CD14-positive monocyte (primary cell): ENCODE data around the gene LRP10. TPM values are rescaled to one million over a fixed set of nuclear protein-coding genes. Genes with fewer than 3 reads are reported as not detected.

Experiments used
- DNase-seq, 3 donors: peaks; one replicate each; pipeline ENCODE4 v3.0.0-alpha.2; 2011 to 2022
- H2AFZ ChIP-seq: 2 replicates; pipeline ENCODE4 v1.6.0; 2012; ENCODE audit warnings: mild to moderate bottlenecking, low read depth, low read length, inconsistent platforms; ENCODE audit not compliant: insufficient read depth, poor library complexity, severe bottlenecking
- H3K27ac ChIP-seq, 2 donors: 1 replicate in 1 of 2; 2 replicates in 1 of 2; pipeline ENCODE4 v1.5.1; 2012 to 2013; ENCODE audit warnings: low read length in 2 of 2, control low read depth in 1 of 2, inconsistent platforms in 1 of 2, low read depth in 1 of 2, mild to moderate bottlenecking in 1 of 2
- H3K27me3 ChIP-seq, 2 donors: one replicate each; pipeline versions ENCODE4 v1.6.0 to v1.6.1; 2011 to 2013; ENCODE audit warnings: low read length in 2 of 2; ENCODE audit not compliant: control insufficient read depth in 2 of 2, insufficient read depth in 2 of 2
- H3K36me3 ChIP-seq, 2 donors: replicated peaks in 1 of 2; 1 replicate in 1 of 2; 2 replicates in 1 of 2; pipeline versions ENCODE4 v1.5.1 to v1.6.1; 2012 to 2013; ENCODE audit warnings: low read length in 2 of 2, control low read depth in 1 of 2, inconsistent platforms in 1 of 2, mild to moderate bottlenecking in 1 of 2; ENCODE audit not compliant: insufficient read depth in 2 of 2, control insufficient read depth in 1 of 2
- H3K4me1 ChIP-seq, 2 donors: 1 replicate in 1 of 2; 2 replicates in 1 of 2; pipeline versions ENCODE4 v1.5.1 to v1.6.1; 2012 to 2013; ENCODE audit warnings: low read length in 2 of 2, control low read depth in 1 of 2, inconsistent platforms in 1 of 2, mild to moderate bottlenecking in 1 of 2, moderate library complexity in 1 of 2; ENCODE audit not compliant: insufficient read depth in 2 of 2, control insufficient read depth in 1 of 2
- H3K4me2 ChIP-seq: replicated peaks from 2 replicates; pipeline ENCODE3; 2012; ENCODE audit warnings: low read length, moderate library complexity, mild to moderate bottlenecking; ENCODE audit not compliant: poor library complexity, severe bottlenecking; ENCODE audit errors: extremely low read depth
- H3K4me3 ChIP-seq, 3 experiments: fragments of 200-600 bp in 1 of 3; sonication (generic) in 1 of 3; replicated peaks in 1 of 3; 1 replicate in 2 of 3; 2 replicates in 1 of 3; pipeline ENCODE4 v1.5.1; 2011 to 2013; ENCODE audit warnings: low read length in 3 of 3, mild to moderate bottlenecking in 3 of 3, control low read depth in 2 of 3, low read depth in 2 of 3, inconsistent platforms in 1 of 3, moderate library complexity in 1 of 3
- H3K79me2 ChIP-seq: 2 replicates; pipeline ENCODE4 v1.6.0; 2012; ENCODE audit warnings: mild to moderate bottlenecking, control low read depth, inconsistent platforms, low read length, moderate library complexity; ENCODE audit not compliant: insufficient read depth
- H3K9ac ChIP-seq: 2 replicates; pipeline ENCODE4 v1.6.0; 2017; ENCODE audit warnings: low read length, mild to moderate bottlenecking; ENCODE audit not compliant: insufficient read depth, poor library complexity, severe bottlenecking
- H3K9me3 ChIP-seq, 2 donors: replicated peaks in 1 of 2; 1 replicate in 1 of 2; 2 replicates in 1 of 2; pipeline versions ENCODE4 v1.5.1 to v1.6.1; 2012 to 2013; ENCODE audit warnings: low read length in 2 of 2, control low read depth in 1 of 2; ENCODE audit not compliant: control insufficient read depth in 1 of 2, insufficient read depth in 1 of 2
- H4K20me1 ChIP-seq: 2 replicates; pipeline ENCODE4 v1.6.0; 2012; ENCODE audit warnings: mild to moderate bottlenecking, low read length, control low read depth, moderate library complexity; ENCODE audit not compliant: insufficient read depth
- H3K27ac Mint-ChIP-seq, 7 donors: one replicate each; pipeline ENCODE4 v1.8.0; 2020; ENCODE audit warnings: mild to moderate bottlenecking in 7 of 7, mixed read lengths in 7 of 7, moderate library complexity in 6 of 7, inconsistent platforms in 2 of 7
- H3K27me3 Mint-ChIP-seq, 3 donors: one replicate each; pipeline ENCODE4 v1.8.0; 2021 to 2022; ENCODE audit warnings: low read depth in 3 of 3, mild to moderate bottlenecking in 3 of 3, mixed read lengths in 3 of 3, moderate library complexity in 3 of 3, inconsistent platforms in 1 of 3
- H3K36me3 Mint-ChIP-seq, 2 donors: one replicate each; pipeline ENCODE4 v1.8.0; 2020; ENCODE audit warnings: mixed read lengths in 2 of 2, inconsistent platforms in 1 of 2, mild to moderate bottlenecking in 1 of 2
- H3K4me1 Mint-ChIP-seq: one replicate; pipeline ENCODE4 v1.8.0; 2020; ENCODE audit warnings: mild to moderate bottlenecking, mixed read lengths
- H3K4me3 Mint-ChIP-seq, 2 donors: one replicate each; pipeline ENCODE4 v1.8.0; 2020; ENCODE audit warnings: mild to moderate bottlenecking in 2 of 2, mixed read lengths in 2 of 2, moderate library complexity in 1 of 2
- H3K9me3 Mint-ChIP-seq, 7 donors: one replicate each; pipeline ENCODE4 v1.8.0; 2020 to 2022; ENCODE audit warnings: mixed read lengths in 7 of 7, mild to moderate bottlenecking in 6 of 7, moderate library complexity in 6 of 7, inconsistent platforms in 2 of 7
- WGBS: methylation state at CpG from one replicate; pipeline ENCODE4 v1.1.5; 2013; ENCODE audit warnings: missing lambda C conversion rate; ENCODE audit not compliant: insufficient coverage; 5-methylcytosine and 5-hydroxymethylcytosine counted together
- intact Hi-C, 2 donors: fragments of 100-400 bp; cut with micrococcal nuclease; formaldehyde crosslinking; loops; one replicate each; pipeline versions ENCODE4 v1.15.0 to v1.15.1; 2023
- polyA plus RNA-seq, 3 donors: library from polyadenylated mRNA; depleted of rRNA in 1 of 3; unstranded in 2 of 3; stranded (reverse) in 1 of 3; fragments of 300-500 nt in 2 of 3; fragments of >200 nt in 1 of 3; fragmentation: Illumina TruSeq in 2 of 3; gene quantifications; 1 replicate in 2 of 3; 2 replicates in 1 of 3; pipeline ENCODE4 v1.2.3, GENCODE V29; 2012 to 2021
- TF ChIP-seq, protein P1 (sequence below): fragments of 200-600 bp; IDR thresholded peaks from one replicate; pipeline ENCODE4 v1.8.0; 2022; ENCODE audit warnings: antibody characterized with exemption, mild to moderate bottlenecking

Gene LRP10
- polyA plus RNA-seq, 3 donors: 39.0 to 65.1 (median 51.5) TPM

DNA sequence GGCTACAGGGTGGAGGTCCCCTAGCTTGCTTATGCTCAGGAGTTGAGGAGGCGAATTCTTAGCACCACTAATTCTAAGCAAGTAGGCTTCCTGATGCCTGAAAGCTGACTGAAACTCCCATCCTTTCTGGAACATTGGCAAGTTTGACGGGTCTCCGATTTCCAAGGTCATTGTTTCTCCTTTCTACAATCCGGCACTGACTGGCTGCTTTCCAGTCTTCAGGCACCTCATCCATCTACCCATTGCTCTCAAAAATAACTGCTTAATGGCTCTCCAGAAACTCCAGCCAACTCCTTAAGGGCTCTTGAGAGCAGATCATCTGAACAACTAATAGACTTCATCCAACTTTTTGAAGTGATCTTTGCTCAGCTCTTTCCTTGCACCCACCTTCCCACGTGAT, 24.8 kb downstream of the LRP10 start:
- TF ChIP-seq, protein P1, sequence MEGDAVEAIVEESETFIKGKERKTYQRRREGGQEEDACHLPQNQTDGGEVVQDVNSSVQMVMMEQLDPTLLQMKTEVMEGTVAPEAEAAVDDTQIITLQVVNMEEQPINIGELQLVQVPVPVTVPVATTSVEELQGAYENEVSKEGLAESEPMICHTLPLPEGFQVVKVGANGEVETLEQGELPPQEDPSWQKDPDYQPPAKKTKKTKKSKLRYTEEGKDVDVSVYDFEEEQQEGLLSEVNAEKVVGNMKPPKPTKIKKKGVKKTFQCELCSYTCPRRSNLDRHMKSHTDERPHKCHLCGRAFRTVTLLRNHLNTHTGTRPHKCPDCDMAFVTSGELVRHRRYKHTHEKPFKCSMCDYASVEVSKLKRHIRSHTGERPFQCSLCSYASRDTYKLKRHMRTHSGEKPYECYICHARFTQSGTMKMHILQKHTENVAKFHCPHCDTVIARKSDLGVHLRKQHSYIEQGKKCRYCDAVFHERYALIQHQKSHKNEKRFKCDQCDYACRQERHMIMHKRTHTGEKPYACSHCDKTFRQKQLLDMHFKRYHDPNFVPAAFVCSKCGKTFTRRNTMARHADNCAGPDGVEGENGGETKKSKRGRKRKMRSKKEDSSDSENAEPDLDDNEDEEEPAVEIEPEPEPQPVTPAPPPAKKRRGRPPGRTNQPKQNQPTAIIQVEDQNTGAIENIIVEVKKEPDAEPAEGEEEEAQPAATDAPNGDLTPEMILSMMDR: no peak
- Mint-ChIP-seq H3K27me3 (no peaks in the 10 kb centered on the region), H3K4me3 (no peak overlapping the region), H3K36me3 (peaks cover 52 to 67% of the 10 kb centered on the region in 2 donors), H3K4me1 (peaks cover 2% of the 10 kb centered on the region), H3K9me3 (no peaks in the 10 kb centered on the region), H3K27ac (peak overlapping the region in 3 of 7 donors; percentile 1 to 80 (median 52))
- no peak for DNase-seq
- H3K4me2 ChIP-seq: no peak overlapping the region
- no peaks in the 10 kb centered on the region for H4K20me1 ChIP-seq
- no peak overlapping the region for H3K4me3 ChIP-seq
- intact Hi-C loops: no loop called here
- H3K9me3 ChIP-seq: no peaks in the 10 kb centered on the region
- H3K27ac ChIP-seq: no peak overlapping the region
- H2AFZ ChIP-seq: no peak overlapping the region
- H3K79me2 ChIP-seq: no peaks in the 10 kb centered on the region
- WGBS: 96% methylated on average over 5 of the region's 5 CpGs
- H3K9ac ChIP-seq: no peak overlapping the region
- H3K36me3 ChIP-seq: peaks cover 27 to 74% of the 10 kb centered on the region in 2 donors
- no peaks in the 10 kb centered on the region for H3K4me1 ChIP-seq
- H3K27me3 ChIP-seq: no peaks in the 10 kb centered on the region

DNA sequence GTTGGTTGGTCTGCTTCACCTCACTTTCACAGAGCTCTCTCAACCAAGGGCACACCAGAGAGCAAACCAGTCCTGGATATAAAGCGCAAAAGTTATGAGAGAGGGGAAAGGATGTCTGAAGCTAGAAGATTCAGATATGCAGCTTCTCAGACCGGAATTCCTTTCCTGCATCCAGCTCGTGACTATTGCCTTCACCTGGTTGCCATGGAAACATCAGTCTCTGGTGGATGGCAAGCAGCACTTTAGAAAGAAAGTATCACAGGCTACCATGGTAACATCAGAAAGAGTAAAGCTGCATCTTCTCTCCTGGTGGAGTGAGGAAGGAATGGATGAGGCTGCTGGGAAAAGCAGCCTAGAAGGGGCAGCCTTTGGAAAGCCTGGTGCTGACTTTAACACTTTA, 25.2 kb downstream of the LRP10 start:
- Mint-ChIP-seq H3K9me3 (no peaks in the 10 kb centered on the region), H3K27ac (peak overlapping the region in 2 of 7 donors; percentile 18 to 80), H3K36me3 (peaks cover 56 to 71% of the 10 kb centered on the region in 2 donors), H3K27me3 (no peaks in the 10 kb centered on the region), H3K4me3 (no peak overlapping the region), H3K4me1 (peaks cover 2% of the 10 kb centered on the region)
- Histone ChIP-seq H3K4me2 (no peak overlapping the region), H3K9me3 (no peaks in the 10 kb centered on the region), H3K4me3 (no peak overlapping the region), H3K79me2 (no peaks in the 10 kb centered on the region), H3K36me3 (peaks cover 31 to 78% of the 10 kb centered on the region in 2 donors), H3K27me3 (no peaks in the 10 kb centered on the region), H3K4me1 (no peaks in the 10 kb centered on the region), H2AFZ (no peak overlapping the region), H4K20me1 (peaks cover 3% of the 10 kb centered on the region), H3K9ac (no peak overlapping the region), H3K27ac (no peak overlapping the region)
- TF ChIP-seq, protein P1: no peak
- WGBS: 93% methylated on average over 2 of the region's 3 CpGs
- intact Hi-C loops: no loop called here
- no peak for DNase-seq
